HL-60/S4 treated with retinoic acid at 250 ng/mL for 4 days and 3 days (cell line): Measurements from ENCODE around the gene TOM1.
"Not testable (repeated sequence)": the region's sequence is repeated elsewhere in the genome, so short reads cannot be mapped to it uniquely, and the experiment has no call there.

Source experiments
- in situ Hi-C: fragments of 300-500 bp; cut with MboI; formaldehyde crosslinking; loops from 2 replicates; pipeline ENCODE4 v1.7.0; 2022; ENCODE audit warnings: low sequenced_read_pairs

Gene TOM1

DNA sequence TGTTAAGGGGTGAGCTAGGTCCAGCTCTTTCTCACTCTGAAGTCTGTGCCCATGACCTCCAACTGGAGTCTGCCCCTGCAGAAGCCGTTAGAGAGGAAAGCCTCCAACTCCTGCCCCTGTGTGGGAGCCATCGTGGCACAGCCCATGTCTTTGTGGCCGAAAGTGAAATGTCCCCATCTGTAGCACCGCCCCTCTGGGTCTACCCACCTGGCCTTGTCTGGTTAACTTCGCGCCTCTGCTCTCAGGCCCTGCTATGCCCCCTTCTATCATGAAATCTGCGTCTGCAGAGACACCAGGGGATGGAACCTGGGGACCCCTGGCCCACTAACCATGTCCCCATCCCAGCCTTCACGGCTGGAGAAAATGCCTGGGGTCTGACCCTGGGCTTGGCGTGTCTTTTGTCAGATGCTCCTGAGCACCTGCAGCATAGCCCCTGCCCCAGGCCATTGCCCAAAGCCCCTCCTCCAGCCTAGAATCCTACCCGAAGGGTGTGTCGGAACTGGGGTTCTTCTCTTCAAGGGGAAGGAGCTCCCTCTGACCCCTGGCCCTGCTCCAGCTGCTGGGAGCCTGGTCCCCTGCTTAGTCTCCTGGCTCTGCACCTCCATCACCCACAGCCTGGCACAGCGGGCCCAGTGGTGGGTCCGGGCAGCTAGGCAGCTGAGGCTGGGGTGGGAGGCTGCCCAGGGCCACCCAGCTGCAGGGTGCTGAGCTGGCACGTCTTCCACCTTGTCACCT is 45.4 kb downstream of the TOM1 start:
- in situ Hi-C loops = no loop called here

DNA sequence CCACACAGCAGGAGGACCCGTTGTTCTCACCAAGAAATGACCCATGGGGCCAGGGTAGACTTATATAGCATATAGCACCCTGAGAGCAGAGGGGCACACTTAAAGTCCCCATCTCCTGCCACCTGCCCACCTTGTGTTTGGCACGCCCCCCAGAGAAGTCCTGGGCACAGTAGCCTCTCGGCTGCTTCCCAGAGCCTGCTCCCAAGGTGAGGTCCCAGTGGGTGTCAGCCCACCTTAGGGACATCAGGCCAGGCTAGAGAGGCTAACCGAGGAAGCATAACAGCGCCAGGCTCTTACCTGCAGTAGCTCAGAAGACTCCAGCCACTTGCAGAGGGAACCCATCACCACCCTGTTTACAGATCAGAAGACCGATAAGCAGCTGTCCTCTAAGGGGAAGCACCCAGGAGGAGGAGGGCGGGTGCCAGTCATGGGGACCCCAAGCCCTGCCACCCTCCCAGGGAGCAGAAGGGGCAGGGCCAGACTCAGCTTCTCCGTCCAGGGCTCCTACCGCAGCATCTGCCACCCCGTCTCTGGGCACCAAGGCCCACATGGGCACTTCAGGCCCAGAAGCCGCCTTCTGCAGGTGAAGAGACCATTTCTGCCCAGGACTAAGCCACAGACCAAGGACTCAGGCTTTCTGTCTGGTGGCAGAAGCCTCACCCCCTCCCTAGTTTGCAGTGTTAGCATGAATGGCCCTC is 46.3 kb downstream of the TOM1 start:
- in situ Hi-C loops = no loop called here

DNA sequence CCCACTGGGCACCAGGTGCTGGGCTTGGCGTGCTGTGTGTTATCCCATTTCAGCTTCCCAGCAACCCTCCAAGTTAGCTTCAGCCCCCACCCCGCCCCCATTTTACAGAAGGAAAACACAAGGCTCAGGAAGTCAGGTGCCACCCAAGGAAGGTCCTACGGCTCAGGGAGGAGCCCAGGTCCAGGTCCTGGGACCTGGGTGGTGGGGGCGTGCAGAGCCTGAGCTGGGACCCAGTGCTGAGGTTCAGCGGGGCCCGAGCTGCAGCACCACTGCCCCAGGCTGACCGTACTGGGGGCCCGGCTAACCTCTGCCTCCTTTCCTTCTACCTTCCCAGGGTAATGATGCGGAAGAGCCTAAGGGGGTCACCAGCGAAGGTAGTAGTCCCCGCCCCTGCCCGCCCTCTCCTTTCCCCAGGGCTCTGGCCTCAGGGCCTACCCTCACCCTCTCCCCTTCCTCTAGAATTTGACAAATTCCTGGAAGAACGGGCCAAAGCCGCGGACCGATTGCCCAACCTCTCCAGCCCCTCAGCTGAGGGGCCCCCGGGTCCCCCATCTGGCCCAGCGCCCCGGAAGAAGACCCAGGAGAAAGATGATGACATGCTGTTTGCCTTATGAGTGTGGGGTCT is 47.0 kb downstream of the TOM1 start:
- in situ Hi-C loops = no loop called here

DNA sequence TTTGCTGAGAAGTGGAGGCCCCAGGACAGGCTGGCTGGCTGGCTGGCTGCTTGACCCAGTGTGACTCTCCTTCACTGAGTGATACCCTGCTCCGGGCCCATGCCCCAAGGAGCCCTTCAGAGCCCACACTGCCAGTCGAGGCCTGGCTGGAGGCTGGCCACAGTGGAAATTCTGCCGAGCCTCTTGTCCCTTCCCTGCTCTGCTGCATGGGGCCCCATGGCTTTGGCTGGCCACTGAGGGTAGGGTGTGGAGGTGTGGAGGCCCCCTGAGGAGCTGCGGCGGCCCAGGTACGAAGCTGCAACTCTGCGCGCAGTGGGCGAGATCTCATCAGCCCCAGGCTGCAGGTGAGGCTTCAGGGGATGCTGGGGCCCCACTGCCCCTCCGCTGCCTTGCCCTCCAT is 47.8 kb downstream of the TOM1 start:
- in situ Hi-C loops = no loop called here

DNA sequence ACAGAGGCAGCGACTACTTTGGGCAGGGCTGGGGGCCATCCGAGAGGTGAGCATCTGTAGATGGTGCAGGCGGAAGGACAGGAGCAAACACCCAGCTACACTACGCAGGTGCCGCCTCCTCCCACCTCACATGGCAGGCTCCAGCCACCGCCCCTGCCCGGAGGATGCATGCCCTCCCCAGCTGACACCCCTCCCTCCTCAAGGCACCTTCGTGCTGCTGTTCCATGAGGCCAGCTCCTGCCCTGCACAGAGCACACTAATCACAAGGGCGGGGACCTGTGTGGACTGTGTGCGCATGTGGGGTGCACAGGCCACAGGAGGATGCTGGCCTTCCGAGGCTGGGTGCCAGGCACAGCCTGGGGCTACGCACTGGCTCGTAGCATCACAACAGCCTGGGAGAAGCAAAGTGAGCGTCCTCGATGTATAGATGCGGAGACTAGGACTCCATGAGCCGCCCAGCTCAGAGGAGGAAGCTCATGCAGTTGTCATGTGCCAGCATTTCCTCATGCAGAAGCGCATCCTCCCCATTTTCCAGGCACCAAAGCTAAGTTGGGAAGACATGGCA is 48.4 kb downstream of the TOM1 start:
- in situ Hi-C loops = no loop called here

DNA sequence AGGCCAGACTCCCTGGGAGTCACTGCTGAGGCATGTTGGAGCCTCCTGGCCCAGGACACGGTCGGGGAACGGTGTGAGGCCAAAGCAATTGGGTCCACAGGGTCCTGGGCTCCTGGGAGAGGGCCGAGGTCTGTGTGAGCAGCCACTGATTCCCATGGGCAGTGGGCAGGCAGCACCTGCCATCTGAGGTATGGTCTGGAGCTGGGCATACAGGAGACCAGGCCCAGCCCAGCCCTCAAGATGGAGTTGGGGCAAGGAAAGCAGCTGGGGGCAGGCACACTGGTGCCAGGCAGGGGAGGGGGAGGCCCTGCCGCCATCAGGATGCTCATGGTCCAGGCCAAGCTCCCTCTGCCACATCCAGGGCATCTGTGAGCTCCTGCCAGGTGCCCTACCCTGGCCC is 49.0 kb downstream of the TOM1 start:
- in situ Hi-C loops = no loop called here

DNA sequence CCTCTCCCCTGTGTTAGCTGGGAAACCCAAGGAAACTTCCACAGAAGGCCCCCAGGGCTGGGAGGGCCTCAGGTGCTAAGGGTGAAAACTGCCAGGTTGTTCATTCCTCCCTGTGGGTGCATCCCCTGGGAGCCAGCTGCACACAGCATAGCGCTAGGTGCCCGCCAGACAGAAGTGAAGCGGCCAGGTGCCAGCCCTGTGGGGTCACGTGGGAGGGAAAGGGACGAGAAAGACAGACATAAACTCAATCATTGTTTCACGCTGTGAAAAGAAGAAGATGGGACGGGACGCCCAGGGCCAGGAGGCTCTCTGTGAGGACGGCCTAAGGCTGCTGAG is 49.6 kb downstream of the TOM1 start:
- in situ Hi-C loops = no loop called here

DNA sequence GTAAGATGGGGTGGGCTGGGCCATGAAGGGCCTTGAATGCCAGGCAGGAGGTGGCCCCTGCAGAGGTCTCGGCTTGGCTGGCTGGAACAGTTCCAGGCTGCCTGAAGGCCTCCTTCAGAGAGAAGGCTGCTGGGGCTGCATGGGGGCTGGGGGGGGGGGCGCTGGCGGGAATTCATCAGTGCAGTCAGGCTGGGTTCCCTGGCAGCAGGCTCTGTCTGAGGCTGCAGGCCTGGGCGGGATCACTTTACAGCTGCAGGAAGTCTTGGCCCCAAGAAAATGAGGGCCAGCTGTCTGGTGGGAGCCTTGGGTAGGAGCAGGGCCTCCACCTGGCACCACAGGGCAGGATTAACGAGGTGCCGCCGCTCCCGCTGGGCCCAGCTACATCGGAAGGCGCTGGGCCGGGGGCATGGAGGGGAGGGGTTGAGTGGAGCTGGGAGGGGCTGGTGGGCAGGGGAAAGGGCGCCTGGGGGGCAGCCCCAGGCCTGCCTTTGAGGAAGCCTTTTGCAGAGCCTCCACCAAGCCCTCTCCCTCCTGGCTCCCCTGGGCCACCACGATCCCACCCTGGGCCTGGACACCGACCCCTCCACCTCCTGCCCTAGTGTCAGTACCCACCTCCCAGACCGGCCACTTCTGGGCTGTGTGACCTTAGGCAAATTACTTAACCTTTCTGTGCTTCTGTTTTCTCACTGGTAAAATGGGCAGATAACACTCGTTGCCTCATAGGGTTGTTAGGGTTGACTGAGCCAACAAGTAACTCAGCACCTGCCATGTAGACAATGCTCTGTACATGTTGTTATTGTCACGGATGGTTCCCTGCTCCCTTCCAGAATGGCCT is 50.2 kb downstream of the TOM1 start:
- in situ Hi-C loops = no loop called here

DNA sequence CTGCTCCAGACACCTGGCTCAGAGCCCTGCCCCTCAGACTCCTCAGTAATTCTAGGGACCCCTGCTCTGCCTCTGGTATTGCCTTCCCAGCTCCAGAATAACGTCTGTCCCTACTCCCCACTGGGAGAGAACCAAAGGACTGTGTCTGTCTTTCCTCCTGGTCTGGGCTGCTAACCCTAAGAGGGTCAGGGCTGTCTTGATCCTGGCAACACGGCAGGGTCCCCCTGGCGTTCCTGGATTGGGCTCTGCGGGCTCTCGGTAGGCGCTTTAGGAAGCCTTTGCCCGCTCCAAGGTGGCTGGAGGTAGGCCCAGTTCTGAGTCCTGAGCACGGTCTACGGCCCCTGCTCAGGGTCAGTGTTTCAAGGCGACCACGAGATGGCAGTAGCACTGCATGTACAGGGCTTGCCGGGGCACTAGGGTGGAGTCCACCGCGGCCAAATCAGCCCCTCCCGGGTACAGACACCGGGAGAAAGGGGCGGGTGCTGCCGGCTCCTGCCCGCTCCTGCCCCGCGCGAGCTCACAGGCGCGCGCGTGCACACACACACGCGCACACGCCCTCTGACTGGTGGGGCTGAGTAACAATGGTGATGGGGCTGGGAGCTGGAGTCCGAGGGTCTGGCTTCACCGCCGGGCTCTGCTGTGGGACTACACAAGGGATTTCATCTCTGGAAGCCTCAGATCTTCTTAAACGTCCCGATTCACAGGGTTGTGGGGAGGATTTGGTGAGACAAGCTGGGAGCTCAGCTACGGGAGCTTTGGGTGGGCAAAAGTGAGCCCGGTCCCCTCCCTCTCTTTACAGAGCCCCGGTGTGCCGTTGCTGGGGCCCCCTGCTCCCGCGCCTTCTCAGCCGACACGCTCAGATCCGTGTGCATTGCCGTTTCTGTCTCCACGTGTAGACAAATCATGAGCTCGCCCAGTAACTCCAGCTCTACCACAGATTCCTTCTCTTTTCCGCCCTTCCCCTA is 51.1 kb downstream of the TOM1 start:
- in situ Hi-C loops = no loop called here

DNA sequence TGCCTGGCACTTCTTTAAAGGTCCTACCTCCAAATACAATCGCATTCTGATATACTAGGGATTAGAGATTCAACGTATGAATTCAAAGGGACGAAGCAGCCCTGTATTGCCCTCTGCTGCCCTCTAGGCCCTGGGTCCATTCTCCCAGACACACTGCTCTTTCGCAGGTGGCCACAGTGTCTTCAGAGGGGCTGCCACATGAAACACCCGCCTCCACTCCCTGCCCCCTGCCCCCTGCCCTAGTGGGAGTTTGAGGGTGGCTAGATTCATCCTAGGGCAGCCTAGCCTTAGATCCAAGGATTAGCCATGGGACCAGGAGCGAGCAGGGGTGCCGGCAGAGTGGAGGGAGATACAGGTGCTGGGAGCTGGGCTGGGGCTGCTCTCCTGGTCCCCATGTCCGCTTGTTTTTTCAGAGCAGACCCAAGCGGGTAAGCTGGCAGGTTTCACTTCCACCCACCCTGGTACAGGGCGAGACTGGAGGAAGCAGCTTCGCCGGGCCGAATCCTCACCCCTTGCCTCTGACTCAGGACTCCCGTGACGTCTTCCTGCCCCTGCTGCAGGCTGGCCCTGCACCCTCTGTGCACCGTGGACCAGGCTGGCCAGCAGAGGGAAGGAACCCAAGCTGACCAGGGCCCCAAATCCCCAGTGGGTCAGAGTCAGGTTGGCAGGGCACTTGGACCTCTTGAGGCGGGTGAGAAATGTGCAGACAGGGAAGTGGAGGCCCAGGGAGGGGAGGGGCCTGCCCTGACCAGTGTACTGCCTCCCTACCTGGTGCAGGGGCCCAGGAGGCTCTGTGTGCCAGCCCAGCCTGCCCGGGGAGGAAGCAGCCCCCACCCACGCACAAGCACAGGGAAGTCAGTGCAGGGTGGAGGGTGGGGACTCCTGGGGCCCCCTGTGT is 52.8 kb downstream of the TOM1 start:
- in situ Hi-C loops = no loop called here

DNA sequence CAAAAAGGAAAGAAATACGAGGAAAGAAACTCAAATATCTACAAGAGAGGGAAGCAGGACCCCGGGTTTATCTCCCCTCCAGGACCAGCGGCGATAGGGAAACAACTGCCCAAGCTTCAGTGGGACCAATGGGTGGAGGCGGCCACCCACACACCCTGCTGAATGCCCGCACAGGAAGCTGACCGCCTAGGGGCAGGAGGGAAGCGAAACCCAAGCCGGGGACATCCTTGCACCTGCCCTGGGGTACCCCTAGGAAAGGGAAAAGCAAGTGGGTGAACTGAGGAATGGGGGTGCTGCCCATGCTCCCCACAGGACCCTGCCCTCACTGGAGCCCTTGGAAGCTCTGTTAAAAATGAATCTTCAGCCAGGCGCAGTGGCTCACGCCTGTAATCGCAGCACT is 53.6 kb downstream of the TOM1 start:
- in situ Hi-C loops = no loop called here

DNA sequence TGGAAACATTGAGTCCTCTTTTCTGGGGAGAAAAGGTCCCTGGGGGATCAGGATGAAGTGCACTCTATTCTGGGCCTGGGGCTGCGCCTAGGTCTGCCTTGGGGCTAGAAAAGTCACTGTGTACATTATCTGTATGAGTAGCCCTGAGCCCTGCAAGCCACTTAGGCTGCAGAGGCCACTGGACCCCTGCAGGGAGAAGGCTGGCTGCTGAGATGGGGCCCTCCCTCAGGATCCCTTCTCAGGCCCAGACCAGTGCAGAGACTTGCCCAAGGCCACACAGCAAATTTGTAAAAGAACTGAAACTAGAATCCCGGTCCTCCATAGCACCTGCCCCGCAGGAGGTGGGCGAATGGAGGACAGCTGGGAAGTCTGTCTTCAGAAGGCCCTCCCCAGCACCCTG is 54.4 kb downstream of the TOM1 start:
- in situ Hi-C loops = no loop called here

DNA sequence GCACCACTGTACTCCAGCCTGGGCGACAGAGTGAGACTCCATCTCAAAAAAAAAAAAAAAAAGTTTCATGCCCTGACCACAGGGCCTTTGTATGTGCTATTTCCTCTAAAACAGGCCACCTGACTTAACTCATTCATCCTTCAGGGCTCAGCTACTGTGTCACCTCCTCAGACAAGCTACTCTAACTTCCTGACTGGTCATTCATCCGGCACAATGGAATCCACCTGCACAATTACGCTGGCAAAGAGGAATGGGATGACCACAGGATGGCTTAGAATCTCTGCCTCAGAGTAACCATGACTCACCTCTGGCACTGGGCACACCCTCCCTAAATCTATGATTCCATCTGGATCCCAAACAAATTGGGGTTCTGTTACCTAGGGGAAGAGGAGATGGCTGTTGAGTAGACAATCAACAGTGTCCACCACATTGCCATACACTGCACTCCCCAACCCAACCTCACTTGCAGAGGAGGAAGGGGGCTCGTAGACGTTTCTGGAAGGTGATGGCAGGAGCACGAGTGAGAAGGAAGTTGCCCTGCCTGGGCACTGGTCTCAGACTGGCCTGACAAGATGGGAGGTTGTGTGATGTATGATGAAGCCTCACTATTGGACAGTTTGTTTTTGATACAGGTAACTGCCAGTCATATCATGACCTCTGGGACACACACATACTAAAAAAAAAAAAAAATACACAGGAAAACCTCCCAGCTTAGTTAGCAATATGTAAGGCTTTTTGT is 58.4 kb downstream of the TOM1 start:
- in situ Hi-C loops = no loop called here

DNA sequence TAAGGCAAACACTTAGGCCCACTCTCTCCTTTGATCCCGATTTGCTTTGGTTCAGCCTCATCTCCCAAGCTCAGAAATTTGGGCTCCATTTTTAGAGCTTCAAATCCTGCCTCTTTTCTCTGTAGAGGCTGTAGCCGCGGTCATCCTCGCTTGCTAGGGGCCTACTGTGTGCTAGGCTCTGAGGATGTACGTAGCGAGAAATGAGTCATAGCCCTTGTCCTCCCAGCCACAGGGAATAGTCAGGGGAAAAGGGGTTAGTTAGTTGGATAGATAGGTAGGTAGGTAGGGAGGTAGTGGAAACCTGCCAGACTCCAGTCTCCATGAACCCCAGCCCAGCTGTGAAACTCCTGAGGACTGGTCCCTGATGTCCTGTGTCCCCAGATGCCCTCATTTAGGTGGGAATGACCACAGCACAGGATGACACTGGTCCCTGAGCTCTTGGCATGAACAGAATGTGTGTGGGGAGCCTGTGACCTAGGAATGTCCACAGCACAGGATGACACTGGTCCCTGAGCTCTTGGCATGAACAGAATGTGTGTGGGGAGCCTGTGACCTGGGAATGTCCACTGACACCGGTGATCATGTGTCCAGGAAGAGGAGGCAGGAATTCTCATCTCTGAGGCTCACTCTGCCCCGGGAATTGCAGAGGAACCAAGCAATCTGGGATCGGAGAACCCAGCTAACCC is 59.8 kb downstream of the TOM1 start:
- in situ Hi-C loops = no loop called here

DNA sequence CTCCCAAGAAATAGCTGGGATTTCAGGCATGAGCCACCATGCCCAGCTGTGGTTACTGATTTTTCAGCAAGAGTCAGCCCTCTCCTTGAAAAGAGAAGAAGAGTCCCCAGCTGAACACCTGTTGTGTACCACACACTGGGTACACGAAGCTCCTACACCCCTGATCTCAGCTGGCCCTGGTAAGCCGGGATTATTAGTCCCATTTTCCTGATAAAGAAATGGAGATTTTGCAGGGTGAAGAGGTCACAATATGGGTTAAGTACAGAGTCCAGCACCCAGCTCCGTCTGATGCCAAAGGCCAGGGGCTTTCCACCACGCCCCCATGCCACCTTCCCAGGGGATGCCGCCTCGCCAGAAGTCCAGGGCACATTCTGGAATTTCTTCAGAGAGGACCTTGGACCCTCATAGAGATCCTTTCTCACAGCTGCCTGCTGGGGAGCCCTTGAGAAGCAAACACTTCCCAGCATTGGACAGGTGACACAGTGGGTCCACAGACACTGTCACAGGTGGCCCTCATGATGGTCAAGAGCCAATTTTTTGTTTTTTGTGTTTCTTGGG is 61.4 kb downstream of the TOM1 start:
- in situ Hi-C loops = no loop called here

DNA sequence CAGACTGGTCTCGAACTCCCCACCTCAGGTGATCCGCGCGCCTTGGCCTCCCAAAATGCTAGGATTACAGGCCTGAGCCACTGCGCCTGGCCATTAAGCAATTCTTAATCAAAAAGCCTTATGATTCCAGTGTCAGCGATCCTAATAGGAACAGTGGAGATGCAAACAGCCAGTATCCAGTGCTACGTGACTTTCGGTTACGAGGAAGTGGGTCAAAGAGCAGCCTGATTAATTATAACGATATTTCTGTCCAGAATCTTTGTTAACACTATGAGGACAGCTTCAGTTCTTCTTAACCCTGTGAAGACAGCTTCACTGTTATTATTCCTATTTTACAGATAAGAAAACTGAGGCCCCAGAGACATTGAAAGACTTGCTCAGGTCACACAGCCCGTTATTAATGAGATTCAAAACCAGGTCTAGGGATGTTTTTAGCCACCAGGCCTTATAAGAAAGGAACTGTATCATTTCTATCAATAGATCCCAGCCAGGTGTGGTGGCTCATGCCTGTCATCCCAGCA is 63.9 kb downstream of the TOM1 start:
- in situ Hi-C loops = no loop called here

DNA sequence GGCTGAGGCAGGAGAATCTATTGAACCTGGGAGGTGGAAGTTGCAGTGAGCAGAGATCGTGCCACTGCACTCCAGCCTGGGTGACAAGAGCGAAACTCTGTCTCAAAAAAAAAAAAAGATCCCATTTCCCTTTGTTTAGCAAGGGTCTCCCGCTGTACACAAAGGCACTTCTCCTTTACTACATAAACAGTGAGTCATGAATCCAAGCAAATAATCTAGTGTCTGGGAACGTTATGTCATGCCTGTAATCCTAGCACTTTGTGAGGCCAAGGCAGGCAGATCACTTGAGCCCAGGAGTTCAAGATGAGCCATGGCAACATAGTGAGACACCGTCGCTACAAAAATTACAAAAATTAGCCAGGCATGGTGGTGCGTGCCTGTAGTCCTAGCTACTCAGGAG is 64.5 kb downstream of the TOM1 start:
- in situ Hi-C loops = not testable (repeated sequence)
